ENCODE data around the gene DVL2. TPM values are rescaled to one million over a fixed set of nuclear protein-coding genes. Genes with fewer than 3 reads are reported as not detected.

Gene DVL2
- polyA plus RNA-seq, 6 donors from 2014 or later, result 23.4 to 33.1 (median 25.5) TPM

DNA sequence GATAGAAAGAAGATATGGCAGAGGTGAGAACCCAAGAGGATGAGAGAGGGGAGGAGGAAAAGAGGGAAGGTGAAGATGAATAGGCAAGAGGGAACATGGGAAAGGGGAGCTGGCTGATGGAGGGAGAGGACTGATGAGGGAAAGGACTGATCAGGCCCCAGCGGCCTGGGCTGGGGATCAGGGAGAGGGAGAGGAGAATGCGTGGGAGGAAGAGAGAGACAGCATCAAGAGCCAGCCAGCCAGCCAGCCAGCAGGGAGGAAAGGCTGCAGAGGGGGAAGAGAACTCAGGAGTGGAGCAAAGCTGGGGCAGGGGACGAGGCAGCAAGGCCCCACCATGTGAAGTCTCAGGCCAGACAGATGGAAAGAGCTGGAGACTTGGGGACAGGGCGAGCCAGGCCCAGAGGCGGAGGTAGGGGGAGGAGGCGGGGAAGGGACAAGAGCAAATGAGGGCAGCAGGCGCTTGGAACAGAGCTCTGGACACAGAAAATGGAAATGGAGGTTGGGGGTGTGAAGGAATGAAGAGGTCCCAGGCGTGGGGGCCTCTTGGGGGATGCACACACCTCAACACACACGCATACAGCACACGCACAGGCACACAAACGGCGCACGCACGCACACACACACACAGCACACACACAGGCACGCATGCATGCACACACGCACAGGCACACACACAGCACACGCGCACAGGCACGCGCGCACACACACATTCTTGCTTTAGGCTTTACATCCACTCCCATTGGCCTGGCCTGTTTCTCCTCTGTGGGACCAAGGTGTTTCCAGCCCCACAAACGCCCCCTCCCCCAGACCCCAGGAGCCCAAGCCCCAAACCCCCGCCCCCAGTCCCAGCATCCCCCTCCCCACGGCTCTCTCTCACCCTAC, 27.0 kb downstream of the DVL2 start:
- peak overlapping the region; percentile 78 to 100 (median 98) for H3K27ac Mint-ChIP-seq
- peaks cover 0 to 8% (median 6%) of the 10 kb centered on the region in 3 donors for H3K27me3 Mint-ChIP-seq
- no peaks in the 10 kb centered on the region for H3K36me3 Mint-ChIP-seq
- H3K4me3 Mint-ChIP-seq, result peak overlapping the region in 2 of 8 donors; percentile 37 to 71
- H3K4me1 Mint-ChIP-seq, result peaks cover 30 to 44% (median 31%) of the 10 kb centered on the region in 3 donors
- no peak for ATAC-seq (ENCODE audit: low read depth in 2 of 2)
- DNase-seq, result no peak
- no peaks in the 10 kb centered on the region for H3K9me3 Mint-ChIP-seq

DNA sequence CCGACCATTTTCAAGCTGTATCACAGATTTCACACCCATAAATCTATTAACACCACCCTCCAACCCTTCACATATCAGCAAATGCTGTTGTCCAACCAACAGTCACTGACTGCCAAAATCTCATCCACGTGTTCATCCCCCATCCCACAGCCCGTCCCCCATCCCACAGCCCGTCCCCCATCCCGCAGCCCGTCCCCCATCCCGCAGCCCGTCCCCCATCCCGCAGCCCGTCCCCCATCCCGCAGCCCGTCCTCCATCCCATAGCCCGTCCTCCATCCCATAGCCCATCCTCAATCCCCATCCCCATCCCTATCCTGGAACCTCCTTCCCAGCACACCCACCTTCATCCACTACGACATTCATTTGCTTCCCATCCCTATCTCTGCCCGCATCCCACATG, 28.8 kb downstream of the DVL2 start:
- Mint-ChIP-seq H3K27me3 (peaks cover 0 to 6% (median 0%) of the 10 kb centered on the region in 3 donors), H3K4me1 (peaks cover 30 to 44% (median 31%) of the 10 kb centered on the region in 3 donors), H3K36me3 (no peaks in the 10 kb centered on the region), H3K4me3 (peak overlapping the region; percentile 78 to 93 (median 88)), H3K9me3 (no peaks in the 10 kb centered on the region), H3K27ac (peak overlapping the region; percentile 97 to 100 (median 98))
- ATAC-seq (ENCODE audit: low read depth in 2 of 2) (no peak), DNase-seq (no peak)

DNA sequence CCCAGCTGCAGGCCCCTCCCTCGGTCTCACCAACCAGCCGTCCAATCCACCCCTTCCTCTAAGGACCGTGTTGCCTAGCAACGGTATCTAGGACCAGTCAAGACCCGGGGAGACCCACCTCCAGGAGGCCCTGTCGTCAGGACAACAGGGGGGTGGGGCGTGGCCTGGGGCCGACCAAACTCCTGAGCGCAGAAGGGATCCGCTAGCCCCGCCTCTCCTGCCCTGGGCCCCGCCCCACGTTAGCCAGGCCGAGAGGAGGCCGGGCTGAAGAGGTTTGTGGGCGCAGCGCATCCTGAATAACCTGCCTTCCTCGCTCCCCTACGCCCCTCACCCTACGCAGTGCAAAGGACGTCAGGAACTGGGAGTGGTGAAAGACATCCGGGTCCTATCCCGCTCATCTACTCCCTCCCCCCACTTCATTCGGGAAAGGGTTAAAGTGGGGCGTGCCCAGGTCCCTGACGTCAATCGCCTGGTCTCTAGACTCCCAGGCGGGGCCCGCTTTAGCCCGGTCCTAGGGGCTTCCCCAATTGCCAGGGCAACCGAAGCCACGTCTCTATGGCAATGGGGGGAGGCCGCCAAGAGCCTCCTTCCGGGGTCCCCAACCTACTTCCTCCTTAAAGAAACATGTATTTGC, 29.4 kb downstream of the DVL2 start:
- Mint-ChIP-seq H3K27ac (peak overlapping the region; percentile 97 to 100 (median 98)), H3K4me1 (peaks cover 30 to 44% (median 31%) of the 10 kb centered on the region in 3 donors), H3K36me3 (no peaks in the 10 kb centered on the region), H3K4me3 (peak overlapping the region; percentile 78 to 93 (median 88)), H3K9me3 (no peaks in the 10 kb centered on the region), H3K27me3 (peaks cover 0 to 1% (median 0%) of the 10 kb centered on the region in 3 donors)
- DNase-seq (peak; percentile 98), ATAC-seq (ENCODE audit: low read depth in 2 of 2) (peak; percentile 80 to 81)

DNA sequence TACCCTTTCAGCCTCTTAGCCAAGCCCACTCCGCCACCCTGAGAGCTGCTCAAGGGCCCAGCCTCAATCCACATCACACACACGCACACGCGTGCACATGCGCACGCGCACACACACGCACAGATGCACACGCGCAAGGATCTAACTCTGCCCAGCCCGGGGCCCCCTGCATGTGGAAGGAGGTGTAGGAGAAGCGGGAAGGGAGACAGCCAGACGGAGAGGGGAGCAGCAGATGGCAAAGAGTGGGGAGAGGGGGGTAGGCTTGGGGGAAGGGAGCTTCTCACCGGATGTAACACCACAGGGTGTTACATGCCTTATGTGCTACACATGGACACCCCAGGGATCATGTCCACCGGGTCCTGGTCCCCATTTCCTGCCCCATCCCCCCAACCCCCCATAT, 30.0 kb downstream of the DVL2 start:
- DNase-seq, result no peak
- H3K27me3 Mint-ChIP-seq, result no peaks in the 10 kb centered on the region
- H3K36me3 Mint-ChIP-seq, result no peaks in the 10 kb centered on the region
- no peak for ATAC-seq (ENCODE audit: low read depth in 2 of 2)
- H3K4me1 Mint-ChIP-seq, result peaks cover 30 to 44% (median 31%) of the 10 kb centered on the region in 3 donors
- no peaks in the 10 kb centered on the region for H3K9me3 Mint-ChIP-seq
- H3K27ac Mint-ChIP-seq, result peak overlapping the region; percentile 97 to 100 (median 98)
- H3K4me3 Mint-ChIP-seq, result peak overlapping the region; percentile 78 to 93 (median 88)

DNA sequence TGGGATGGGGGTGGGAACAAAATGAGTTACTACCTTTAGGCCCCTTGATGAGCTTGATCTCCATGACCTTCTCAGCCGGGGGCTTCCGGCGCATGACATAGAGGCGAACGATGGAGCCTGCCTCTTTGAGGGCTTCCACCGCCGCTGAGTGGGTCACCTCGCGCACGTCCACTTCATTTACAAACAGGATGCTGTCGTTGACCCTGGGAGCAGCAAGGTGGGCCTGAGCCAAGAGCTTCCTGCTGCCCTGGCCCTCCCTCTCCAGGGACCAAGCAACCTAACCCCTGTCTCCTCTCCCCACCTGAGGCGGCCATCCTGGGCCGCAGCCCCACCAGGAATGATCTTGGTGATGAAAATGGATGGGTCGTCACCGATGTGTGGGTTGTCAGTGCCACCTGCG, 30.9 kb downstream of the DVL2 start:
- ATAC-seq (ENCODE audit: low read depth in 2 of 2) (no peak), DNase-seq (no peak)
- H3K4me1 Mint-ChIP-seq, result peaks cover 30 to 39% (median 31%) of the 10 kb centered on the region in 3 donors
- H3K36me3 Mint-ChIP-seq, result no peaks in the 10 kb centered on the region
- H3K27ac Mint-ChIP-seq, result peak overlapping the region; percentile 61 to 98 (median 91)
- H3K4me3 Mint-ChIP-seq, result peak overlapping the region in 6 of 8 donors; percentile 17 to 83 (median 64)
- no peaks in the 10 kb centered on the region for H3K27me3 Mint-ChIP-seq
- H3K9me3 Mint-ChIP-seq, result no peaks in the 10 kb centered on the region

DNA sequence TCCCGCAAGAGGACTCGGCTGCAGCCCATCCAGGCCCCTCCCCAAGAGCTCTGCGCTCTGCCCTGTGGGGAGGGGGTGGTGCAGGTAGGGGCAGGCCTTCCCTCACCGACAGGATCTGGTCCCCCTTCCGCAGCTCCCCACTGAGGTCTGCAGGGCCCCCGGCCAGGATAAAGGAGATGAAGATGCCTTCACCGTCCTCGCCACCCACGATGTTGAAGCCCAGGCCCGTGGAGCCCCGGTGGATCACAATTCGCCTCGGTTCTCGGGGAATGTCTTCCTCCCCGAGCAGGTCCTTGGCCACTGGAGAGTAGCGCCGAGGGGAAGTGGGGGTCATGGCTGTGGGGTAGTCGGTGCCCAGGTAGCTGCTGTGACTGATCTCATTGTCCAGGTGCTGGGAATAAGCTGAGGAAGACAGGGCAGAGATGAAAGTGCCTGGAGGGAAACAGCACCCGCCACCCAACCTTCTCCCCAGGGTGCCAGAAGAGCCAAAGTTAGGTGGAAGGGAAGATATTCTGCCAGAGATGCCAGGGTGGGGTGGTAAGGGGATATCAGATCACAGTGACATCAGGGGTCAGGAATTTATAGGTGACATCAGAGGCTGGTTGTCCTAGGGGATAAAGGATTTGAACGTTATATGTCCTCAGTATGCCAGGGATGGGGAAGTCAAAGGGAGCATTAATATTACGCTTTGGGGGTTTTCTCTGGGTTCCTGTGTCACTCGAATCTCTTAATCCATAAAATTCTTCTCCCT, 37.5 kb downstream of the DVL2 start:
- DNase-seq, result no peak
- Mint-ChIP-seq H3K4me3 (no peak overlapping the region), H3K27me3 (no peaks in the 10 kb centered on the region), H3K9me3 (no peaks in the 10 kb centered on the region), H3K36me3 (no peaks in the 10 kb centered on the region), H3K27ac (no peak overlapping the region), H3K4me1 (no peaks in the 10 kb centered on the region)
- ATAC-seq (ENCODE audit: low read depth in 2 of 2), result no peak

DNA sequence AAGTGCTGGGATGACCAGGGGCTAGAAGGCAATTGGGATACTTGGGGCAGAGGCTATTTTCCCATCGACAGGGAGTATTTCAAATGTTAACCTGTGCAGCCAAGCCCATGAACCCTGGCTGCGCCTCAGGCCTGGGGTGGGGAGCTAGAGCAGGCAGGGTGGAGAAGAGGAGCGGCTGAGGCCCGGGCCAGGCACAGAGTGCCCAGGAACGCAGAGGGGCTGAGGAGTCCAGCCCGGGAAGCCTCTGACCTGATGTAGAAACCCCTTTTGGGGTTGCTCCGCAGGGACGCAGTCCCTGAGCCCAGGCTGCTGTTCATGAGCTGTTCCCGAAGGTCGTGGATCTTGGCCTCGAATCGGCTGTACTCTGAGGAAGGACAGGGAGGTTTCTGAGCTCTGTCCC, 38.3 kb downstream of the DVL2 start:
- ATAC-seq (ENCODE audit: low read depth in 2 of 2) (no peak), DNase-seq (no peak)
- H3K27me3 Mint-ChIP-seq, result no peaks in the 10 kb centered on the region
- no peaks in the 10 kb centered on the region for H3K9me3 Mint-ChIP-seq
- no peaks in the 10 kb centered on the region for H3K36me3 Mint-ChIP-seq
- no peaks in the 10 kb centered on the region for H3K4me1 Mint-ChIP-seq
- no peak overlapping the region for H3K4me3 Mint-ChIP-seq
- H3K27ac Mint-ChIP-seq, result peak overlapping the region in 1 of 6 donors; percentile 38

DNA sequence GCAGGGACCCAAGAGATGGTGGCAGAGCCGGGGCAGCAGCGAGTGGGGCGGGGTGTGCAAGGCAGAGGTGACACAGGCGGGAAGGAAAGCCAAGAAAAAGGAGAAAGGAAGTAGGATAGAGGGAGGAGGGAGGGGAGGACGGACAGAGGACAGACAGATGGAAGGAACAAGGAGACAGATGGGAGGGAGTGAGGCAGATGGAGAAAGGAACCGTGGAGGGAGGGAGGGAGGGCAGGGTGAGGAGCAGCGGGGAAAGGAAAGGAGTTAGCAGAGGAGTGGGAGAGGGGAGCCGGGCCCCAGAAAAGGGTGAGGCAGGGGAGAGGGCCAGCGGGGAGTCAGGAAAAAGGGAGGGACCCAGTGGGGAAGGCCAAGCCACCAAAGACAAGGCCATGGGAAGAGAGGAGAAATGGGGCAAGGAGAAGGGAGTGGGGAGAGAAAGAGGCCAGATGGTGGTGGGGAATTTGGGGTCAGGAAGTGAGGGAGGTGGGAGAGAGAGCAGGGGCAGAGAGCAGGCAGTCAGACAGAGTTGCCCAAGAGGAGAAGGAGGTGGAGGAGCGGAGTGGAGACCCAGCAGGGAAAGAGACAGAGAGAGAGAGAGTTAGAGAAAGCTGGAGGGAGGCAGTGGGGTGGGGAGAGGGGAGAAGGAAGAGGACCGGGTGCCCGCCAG, 41.9 kb downstream of the DVL2 start:
- ATAC-seq (ENCODE audit: low read depth in 2 of 2), result no peak
- no peaks in the 10 kb centered on the region for H3K4me1 Mint-ChIP-seq
- H3K27me3 Mint-ChIP-seq, result no peaks in the 10 kb centered on the region
- peak overlapping the region in 5 of 6 donors; percentile 12 to 80 (median 33) for H3K27ac Mint-ChIP-seq
- H3K36me3 Mint-ChIP-seq, result no peaks in the 10 kb centered on the region
- DNase-seq, result no peak
- H3K9me3 Mint-ChIP-seq, result peaks cover 0 to 3% (median 0%) of the 10 kb centered on the region in 7 donors
- H3K4me3 Mint-ChIP-seq, result no peak overlapping the region

DNA sequence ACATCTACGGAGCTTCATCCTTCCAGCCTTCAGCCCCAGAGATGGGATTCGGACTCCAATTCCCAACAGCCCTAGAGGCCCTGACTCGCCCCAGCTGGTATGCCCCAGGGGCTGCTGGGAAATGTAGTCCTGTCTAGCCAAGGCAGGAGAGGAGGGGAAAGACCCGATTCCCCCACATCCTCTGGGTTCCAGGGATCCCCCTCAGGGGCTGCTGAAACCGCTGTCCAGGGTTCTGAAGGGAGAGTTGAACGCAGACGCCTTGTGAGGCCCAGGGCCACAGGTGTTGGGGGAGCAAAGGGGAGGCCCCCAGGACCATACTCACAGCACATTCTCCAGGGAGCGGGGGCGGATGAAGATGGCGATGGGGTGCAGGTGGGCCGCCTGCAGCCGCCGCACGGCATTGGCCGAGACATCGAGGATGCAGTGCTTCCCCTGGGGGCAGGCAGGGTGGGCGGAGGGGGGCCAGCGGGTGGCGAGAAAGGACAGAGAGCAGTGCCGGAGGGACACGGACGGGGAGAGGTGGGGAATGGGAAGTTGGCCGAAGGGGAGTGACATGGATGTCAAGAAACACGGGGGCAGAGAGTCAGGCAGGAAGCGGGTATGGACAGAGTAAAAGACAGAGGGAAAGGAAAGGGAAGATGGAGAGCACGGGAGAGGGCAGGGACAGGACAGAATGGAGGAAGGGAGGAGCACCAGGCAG, 42.6 kb downstream of the DVL2 start:
- Mint-ChIP-seq H3K27ac (peak overlapping the region in 1 of 6 donors; percentile 80), H3K4me1 (peaks cover 0 to under 1% (median under 1%) of the 10 kb centered on the region in 3 donors), H3K9me3 (peaks cover 0 to 3% (median 0%) of the 10 kb centered on the region in 7 donors), H3K36me3 (no peaks in the 10 kb centered on the region), H3K4me3 (no peak overlapping the region), H3K27me3 (no peaks in the 10 kb centered on the region)
- DNase-seq (no peak), ATAC-seq (ENCODE audit: low read depth in 2 of 2) (no peak)

DNA sequence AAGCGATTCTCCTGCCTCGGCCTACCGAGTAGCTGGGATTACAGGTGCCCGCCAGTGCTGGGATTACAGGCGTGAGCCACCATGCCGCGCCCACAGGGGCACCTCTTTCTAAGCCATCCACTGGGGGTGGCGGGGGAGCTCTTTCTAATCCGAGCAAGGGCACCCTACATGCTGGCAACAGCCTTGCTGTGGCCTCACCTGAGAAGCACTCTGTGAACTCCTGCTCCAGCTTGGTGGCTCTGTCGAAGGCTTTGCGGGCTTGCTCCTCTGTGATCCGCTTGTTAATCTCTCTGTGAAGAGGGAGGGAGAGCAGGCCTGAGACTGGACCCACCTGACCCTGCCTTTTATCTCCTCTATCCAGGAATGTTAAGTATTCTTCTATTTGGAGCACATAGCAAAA, 43.2 kb downstream of the DVL2 start:
- peaks cover 0 to 3% (median 0%) of the 10 kb centered on the region in 7 donors for H3K9me3 Mint-ChIP-seq
- H3K4me1 Mint-ChIP-seq, result peaks cover 2 to 6% (median 6%) of the 10 kb centered on the region in 3 donors
- H3K36me3 Mint-ChIP-seq, result no peaks in the 10 kb centered on the region
- no peak overlapping the region for H3K27ac Mint-ChIP-seq
- no peak for ATAC-seq (ENCODE audit: low read depth in 2 of 2)
- H3K27me3 Mint-ChIP-seq, result no peaks in the 10 kb centered on the region
- no peak for DNase-seq
- no peak overlapping the region for H3K4me3 Mint-ChIP-seq

DNA sequence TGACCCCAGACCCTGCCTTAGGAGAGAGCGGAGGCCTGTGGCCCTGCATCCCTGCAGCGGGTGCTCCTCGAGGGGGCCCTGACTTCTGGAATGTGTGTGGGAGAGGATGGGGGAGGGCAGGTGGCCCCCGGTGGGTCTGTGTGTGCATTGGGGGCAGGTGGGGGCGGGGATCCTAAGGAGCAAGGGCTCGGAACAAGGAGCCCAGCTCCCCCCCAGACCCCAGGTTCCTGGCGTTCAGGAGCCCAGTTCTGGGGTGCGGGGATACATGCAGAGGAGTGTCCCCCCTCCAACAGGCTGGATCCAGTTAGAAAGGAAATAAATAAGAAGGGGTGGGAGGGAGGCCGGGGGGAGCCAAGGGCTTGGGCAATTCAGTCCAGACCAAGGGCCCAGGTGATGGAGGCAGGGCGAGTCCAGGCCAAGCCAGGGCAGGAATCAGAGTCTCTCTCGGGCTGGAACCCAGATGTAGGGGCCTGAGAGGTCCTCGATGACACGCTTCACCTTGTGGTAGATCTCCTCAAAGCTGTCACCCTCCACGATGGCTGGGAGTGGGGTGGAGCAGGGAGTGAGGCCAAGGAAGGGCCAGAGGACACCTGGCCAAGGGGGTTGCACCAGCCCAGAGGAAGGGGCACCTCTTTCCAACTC, 43.9 kb downstream of the DVL2 start:
- Mint-ChIP-seq H3K9me3 (peaks cover 0 to 3% (median 0%) of the 10 kb centered on the region in 7 donors), H3K4me3 (no peak overlapping the region), H3K4me1 (peaks cover 2 to 6% (median 6%) of the 10 kb centered on the region in 3 donors), H3K36me3 (no peaks in the 10 kb centered on the region), H3K27ac (no peak overlapping the region), H3K27me3 (no peaks in the 10 kb centered on the region)
- no peak for ATAC-seq (ENCODE audit: low read depth in 2 of 2)
- no peak for DNase-seq

DNA sequence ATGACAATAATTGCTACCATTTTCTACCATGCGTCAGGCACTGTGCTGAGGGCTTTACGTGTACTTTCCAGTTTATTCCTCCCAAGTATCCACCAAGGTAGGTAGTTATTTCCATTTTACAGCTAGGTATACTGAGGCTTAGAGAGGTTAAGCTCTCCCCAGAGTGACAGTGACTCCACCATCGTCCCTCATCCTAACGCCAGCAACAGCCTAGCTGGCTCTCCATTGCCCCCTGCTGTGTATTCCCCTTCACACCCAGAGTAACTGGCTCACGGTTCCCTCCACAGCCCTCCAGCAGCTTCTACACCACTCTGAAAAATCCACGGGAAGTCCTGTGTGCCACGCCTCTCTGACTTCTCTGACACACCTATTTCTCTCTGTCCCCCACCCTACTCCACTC, 48.1 kb downstream of the DVL2 start:
- DNase-seq (no peak), ATAC-seq (ENCODE audit: low read depth in 2 of 2) (no peak)
- peaks cover 0 to 3% (median 0%) of the 10 kb centered on the region in 7 donors for H3K9me3 Mint-ChIP-seq
- H3K27ac Mint-ChIP-seq, result peak overlapping the region in 1 of 6 donors; percentile 56
- H3K4me1 Mint-ChIP-seq, result peaks cover 2 to 6% (median 6%) of the 10 kb centered on the region in 3 donors
- no peak overlapping the region for H3K4me3 Mint-ChIP-seq
- H3K27me3 Mint-ChIP-seq, result no peaks in the 10 kb centered on the region
- H3K36me3 Mint-ChIP-seq, result no peaks in the 10 kb centered on the region

Measured in naive B cell (primary cell).